ENCODE results near the gene LNX1.

Gene LNX1

DNA sequence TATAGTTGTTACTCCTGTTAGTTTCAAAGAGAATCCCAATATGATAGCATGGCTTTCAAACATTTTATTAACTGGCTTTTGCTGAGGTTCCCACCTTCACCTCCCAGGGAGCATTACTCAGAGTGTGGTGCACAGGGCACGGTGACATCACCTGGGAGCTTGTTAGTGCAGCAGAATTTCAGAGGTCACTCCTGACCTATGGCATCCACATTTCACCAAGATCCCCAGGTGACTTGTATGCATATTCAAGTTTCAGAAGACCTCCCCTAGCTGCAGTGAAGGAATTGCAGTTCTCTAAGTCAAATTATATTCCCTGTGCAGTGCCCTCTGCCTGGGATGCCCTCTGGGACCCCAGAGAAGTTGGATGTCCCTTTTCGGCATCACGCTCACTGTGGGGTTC, 29.7 kb upstream of the LNX1 start:
- Histone ChIP-seq H3K27me3 (ENCODE audit: insufficient read depth, poor library complexity, severe bottlenecking) (no peaks in the 10 kb centered on the region), H3K4me3 (replicated peaks; ENCODE audit: insufficient read depth, low read length) (no peak overlapping the region), H3K27ac (replicated peaks) (no peak overlapping the region)
- no peak for DNase-seq (ENCODE audit: low read depth in 1 of 2, low spot score in 1 of 2)
- TF ChIP-seq POLR2AphosphoS5 (IDR thresholded peaks at IDR 0.05; ENCODE audit: low read depth): no peak
- no peak for TF ChIP-seq SPI1 (IDR thresholded peaks at IDR 0.05; ENCODE audit: borderline replicate concordance, low read depth)
- no peak for TF ChIP-seq GABPA (IDR thresholded peaks at IDR 0.05; ENCODE audit: low read depth)
- TF ChIP-seq, protein P1, sequence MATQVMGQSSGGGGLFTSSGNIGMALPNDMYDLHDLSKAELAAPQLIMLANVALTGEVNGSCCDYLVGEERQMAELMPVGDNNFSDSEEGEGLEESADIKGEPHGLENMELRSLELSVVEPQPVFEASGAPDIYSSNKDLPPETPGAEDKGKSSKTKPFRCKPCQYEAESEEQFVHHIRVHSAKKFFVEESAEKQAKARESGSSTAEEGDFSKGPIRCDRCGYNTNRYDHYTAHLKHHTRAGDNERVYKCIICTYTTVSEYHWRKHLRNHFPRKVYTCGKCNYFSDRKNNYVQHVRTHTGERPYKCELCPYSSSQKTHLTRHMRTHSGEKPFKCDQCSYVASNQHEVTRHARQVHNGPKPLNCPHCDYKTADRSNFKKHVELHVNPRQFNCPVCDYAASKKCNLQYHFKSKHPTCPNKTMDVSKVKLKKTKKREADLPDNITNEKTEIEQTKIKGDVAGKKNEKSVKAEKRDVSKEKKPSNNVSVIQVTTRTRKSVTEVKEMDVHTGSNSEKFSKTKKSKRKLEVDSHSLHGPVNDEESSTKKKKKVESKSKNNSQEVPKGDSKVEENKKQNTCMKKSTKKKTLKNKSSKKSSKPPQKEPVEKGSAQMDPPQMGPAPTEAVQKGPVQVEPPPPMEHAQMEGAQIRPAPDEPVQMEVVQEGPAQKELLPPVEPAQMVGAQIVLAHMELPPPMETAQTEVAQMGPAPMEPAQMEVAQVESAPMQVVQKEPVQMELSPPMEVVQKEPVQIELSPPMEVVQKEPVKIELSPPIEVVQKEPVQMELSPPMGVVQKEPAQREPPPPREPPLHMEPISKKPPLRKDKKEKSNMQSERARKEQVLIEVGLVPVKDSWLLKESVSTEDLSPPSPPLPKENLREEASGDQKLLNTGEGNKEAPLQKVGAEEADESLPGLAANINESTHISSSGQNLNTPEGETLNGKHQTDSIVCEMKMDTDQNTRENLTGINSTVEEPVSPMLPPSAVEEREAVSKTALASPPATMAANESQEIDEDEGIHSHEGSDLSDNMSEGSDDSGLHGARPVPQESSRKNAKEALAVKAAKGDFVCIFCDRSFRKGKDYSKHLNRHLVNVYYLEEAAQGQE (IDR thresholded peaks at IDR 0.05; ENCODE audit: insufficient replicate concordance, low read depth): no peak
- TF ChIP-seq, protein P2, sequence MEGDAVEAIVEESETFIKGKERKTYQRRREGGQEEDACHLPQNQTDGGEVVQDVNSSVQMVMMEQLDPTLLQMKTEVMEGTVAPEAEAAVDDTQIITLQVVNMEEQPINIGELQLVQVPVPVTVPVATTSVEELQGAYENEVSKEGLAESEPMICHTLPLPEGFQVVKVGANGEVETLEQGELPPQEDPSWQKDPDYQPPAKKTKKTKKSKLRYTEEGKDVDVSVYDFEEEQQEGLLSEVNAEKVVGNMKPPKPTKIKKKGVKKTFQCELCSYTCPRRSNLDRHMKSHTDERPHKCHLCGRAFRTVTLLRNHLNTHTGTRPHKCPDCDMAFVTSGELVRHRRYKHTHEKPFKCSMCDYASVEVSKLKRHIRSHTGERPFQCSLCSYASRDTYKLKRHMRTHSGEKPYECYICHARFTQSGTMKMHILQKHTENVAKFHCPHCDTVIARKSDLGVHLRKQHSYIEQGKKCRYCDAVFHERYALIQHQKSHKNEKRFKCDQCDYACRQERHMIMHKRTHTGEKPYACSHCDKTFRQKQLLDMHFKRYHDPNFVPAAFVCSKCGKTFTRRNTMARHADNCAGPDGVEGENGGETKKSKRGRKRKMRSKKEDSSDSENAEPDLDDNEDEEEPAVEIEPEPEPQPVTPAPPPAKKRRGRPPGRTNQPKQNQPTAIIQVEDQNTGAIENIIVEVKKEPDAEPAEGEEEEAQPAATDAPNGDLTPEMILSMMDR (IDR thresholded peaks at IDR 0.05; ENCODE audit: insufficient read depth, low read length): no peak

DNA sequence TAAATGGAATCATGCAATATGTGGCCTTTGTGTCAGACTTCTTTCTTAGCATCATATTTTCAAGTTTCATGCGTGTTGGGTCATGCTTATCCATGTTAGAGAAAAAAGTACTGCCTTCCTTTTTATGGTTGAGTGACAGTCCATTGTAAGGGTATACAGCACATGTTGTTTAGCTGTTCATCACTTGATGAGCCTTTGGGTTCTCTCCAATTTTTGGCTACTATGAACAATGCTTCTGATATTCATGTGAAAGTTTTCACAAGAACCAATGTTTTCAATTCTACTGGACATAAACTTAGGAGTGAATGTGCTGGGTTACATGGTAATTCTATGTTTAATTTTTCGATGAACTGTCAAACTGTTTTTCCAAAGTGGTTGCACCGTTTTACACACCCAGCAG, 28.1 kb upstream of the LNX1 start:
- Histone ChIP-seq H3K27ac (replicated peaks) (no peak overlapping the region), H3K4me3 (replicated peaks; ENCODE audit: insufficient read depth, low read length) (no peak overlapping the region), H3K27me3 (ENCODE audit: insufficient read depth, poor library complexity, severe bottlenecking) (no peaks in the 10 kb centered on the region)
- no peak for DNase-seq (ENCODE audit: low read depth in 1 of 2, low spot score in 1 of 2)
- TF ChIP-seq GABPA (IDR thresholded peaks at IDR 0.05; ENCODE audit: low read depth) (no peak), POLR2AphosphoS5 (IDR thresholded peaks at IDR 0.05; ENCODE audit: low read depth) (no peak)

DNA sequence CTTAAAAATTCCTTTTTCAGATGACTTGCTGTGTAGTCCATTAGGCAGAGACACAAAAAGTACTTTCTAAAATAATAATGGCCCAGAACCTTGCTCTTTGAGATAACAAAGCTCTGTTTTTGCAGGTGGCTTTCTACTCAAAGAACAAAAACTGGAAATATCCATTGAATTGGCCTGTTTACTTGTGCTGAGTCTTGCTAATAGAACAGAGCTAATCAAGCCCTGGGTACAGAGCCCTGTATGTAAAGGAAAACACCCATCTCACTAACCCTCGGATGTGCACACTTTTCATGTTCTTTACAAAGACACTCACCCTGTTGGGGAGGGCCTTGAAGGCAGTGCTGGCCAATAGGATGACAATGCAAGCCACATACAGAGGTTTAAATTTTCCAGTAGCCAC, 27.0 kb upstream of the LNX1 start:
- H3K4me3 ChIP-seq (replicated peaks; ENCODE audit: insufficient read depth, low read length): no peak overlapping the region
- no peak for DNase-seq (ENCODE audit: low read depth in 1 of 2, low spot score in 1 of 2)
- H3K27ac ChIP-seq (replicated peaks): no peak overlapping the region
- no peaks in the 10 kb centered on the region for H3K27me3 ChIP-seq (ENCODE audit: insufficient read depth, poor library complexity, severe bottlenecking)
- no peak for TF ChIP-seq GABPA (IDR thresholded peaks at IDR 0.05; ENCODE audit: low read depth)
- TF ChIP-seq, protein P2 (IDR thresholded peaks at IDR 0.05; ENCODE audit: insufficient read depth, low read length): no peak

DNA sequence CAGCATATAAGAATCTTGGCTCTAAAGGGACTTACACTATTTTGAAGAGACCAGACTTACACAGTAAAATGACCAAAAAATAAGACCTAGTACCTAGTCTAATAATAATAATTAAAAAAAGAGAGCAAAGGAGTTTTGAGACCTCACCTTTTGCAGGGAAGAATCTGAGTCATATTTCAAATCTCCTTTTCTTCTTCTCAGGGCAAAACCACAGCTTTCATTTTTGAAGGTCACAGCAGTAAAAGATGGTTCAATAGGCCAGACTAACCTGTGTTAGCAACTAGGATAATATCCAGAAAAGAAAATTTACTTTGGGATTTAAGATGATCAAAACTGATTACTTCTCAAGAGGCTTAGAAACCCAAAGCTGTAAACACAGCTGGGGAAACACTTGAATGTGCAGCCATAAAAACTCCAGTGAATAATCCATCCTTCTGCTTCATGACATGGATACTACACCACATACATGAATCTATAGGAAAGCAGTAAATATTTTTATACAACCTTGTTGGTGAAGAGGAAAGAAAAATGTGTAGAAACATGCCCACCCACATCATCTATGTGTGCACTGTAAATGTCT, 25.9 kb upstream of the LNX1 start:
- H3K27ac ChIP-seq (replicated peaks): no peak overlapping the region
- DNase-seq (ENCODE audit: low read depth in 1 of 2, low spot score in 1 of 2): no peak
- H3K4me3 ChIP-seq (replicated peaks; ENCODE audit: insufficient read depth, low read length): no peak overlapping the region
- no peaks in the 10 kb centered on the region for H3K27me3 ChIP-seq (ENCODE audit: insufficient read depth, poor library complexity, severe bottlenecking)
- TF ChIP-seq SPI1 (IDR thresholded peaks at IDR 0.05; ENCODE audit: borderline replicate concordance, low read depth) (no peak), POLR2AphosphoS5 (IDR thresholded peaks at IDR 0.05; ENCODE audit: low read depth) (no peak), GABPA (IDR thresholded peaks at IDR 0.05; ENCODE audit: low read depth) (no peak)
- TF ChIP-seq, protein P1 (IDR thresholded peaks at IDR 0.05; ENCODE audit: insufficient replicate concordance, low read depth): no peak
- TF ChIP-seq, protein P2 (IDR thresholded peaks at IDR 0.05; ENCODE audit: insufficient read depth, low read length): no peak

All from HL-60 (cell line).